B cell (primary cell): ENCODE data around the gene PPP1R12C.

ENCODE experiments used
- CTCF ChIP-seq: fragments of 200-600 bp; IDR thresholded peaks from one replicate; pipeline ENCODE4 v1.8.0; 2022; ENCODE audit warnings: antibody characterized with exemption, mild to moderate bottlenecking
- EZH2 ChIP-seq: IDR thresholded peaks from 2 replicates; pipeline ENCODE4 v1.6.1; 2012; ENCODE audit warnings: borderline replicate concordance, low read depth, mild to moderate bottlenecking, moderate library complexity, low read length; ENCODE audit not compliant: insufficient read depth, poor library complexity, severe bottlenecking

DNA sequence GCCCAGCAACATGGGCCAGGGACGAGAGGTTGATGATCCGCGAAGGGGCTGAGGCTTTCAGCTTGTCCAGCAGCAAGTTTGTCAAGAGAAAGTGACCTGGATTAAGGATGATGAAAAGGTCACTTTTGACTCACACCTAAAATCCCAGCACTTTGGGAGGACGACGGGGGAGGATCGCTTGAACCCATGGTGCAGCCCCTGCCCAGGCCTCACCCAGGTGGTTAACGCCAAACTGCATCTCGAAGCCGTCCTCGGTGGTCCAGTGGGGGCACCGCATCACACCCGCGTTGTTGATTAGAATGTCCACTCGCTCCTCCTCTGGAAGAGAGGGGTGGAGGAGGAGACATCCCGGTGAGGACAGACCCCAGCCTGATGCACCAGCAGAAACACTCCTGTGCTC is 69.0 kb downstream of the PPP1R12C start:
- TF ChIP-seq CTCF (no peak), EZH2 (no peak)
